Measurements from ENCODE around the gene COBL.

The COBL gene

GRCh38 chr7:51126324-51126723 is 190.3 kb downstream of the COBL start:
- Histone ChIP-seq H3K79me2 (ENCODE audit: control insufficient read depth, low read length) (no peaks in the 10 kb centered on the region), H4K20me1 (ENCODE audit: control insufficient read depth, insufficient read depth, low read depth, low read length) (no peaks in the 10 kb centered on the region), H3K36me3 (ENCODE audit: control insufficient read depth, low read length) (no peaks in the 10 kb centered on the region), H3F3A (ENCODE audit: control insufficient read depth, insufficient read depth) (no peaks in the 10 kb centered on the region), H3K27me3 (ENCODE audit: control insufficient read depth, low read length) (no peaks in the 10 kb centered on the region), H3K27ac (ENCODE audit: low read depth, low read length) (no peak overlapping the region), H3K4me2 (ENCODE audit: low read length) (no peak overlapping the region), H3K4me3 (ENCODE audit: low read length) (no peak overlapping the region), H3K4me1 (ENCODE audit: control insufficient read depth, low read length) (peaks cover 21% of the 10 kb centered on the region), H3K9me3 (ENCODE audit: control insufficient read depth, insufficient read depth, low read length) (no peaks in the 10 kb centered on the region), H3K9me2 (replicated peaks; ENCODE audit: control insufficient read depth, low read length) (no peaks in the 10 kb centered on the region)
- no peak for TF ChIP-seq EZH2phosphoT487 (IDR thresholded peaks at IDR 0.05; ENCODE audit: borderline replicate concordance, low read length)
- TF ChIP-seq CTCF (IDR thresholded peaks at IDR 0.05; ENCODE audit: low read depth, low read length, poor library complexity, severe bottlenecking): no peak

- Histone ChIP-seq H3K4me3 (ENCODE audit: low read length) (no peak overlapping the region), H3K36me3 (ENCODE audit: control insufficient read depth, low read length) (no peaks in the 10 kb centered on the region), H3K79me2 (ENCODE audit: control insufficient read depth, low read length) (no peaks in the 10 kb centered on the region), H4K20me1 (ENCODE audit: control insufficient read depth, insufficient read depth, low read depth, low read length) (no peaks in the 10 kb centered on the region), H3K9me3 (ENCODE audit: control insufficient read depth, insufficient read depth, low read length) (no peaks in the 10 kb centered on the region), H3K27me3 (ENCODE audit: control insufficient read depth, low read length) (no peaks in the 10 kb centered on the region), H3K27ac (ENCODE audit: low read depth, low read length) (no peak overlapping the region), H3K4me1 (ENCODE audit: control insufficient read depth, low read length) (peaks cover 26% of the 10 kb centered on the region), H3K4me2 (ENCODE audit: low read length) (no peak overlapping the region), H3K9me2 (replicated peaks; ENCODE audit: control insufficient read depth, low read length) (no peaks in the 10 kb centered on the region), H3F3A (ENCODE audit: control insufficient read depth, insufficient read depth) (no peaks in the 10 kb centered on the region)
- TF ChIP-seq CTCF (IDR thresholded peaks at IDR 0.05; ENCODE audit: low read depth, low read length, poor library complexity, severe bottlenecking) (no peak), EZH2phosphoT487 (IDR thresholded peaks at IDR 0.05; ENCODE audit: borderline replicate concordance, low read length) (no peak)
Observed at GRCh38 chr7:51124321-51124720, 192.3 kb downstream of the COBL start.

GRCh38 chr7:51123322-51124019 is 193.1 kb downstream of the COBL start:
- Histone ChIP-seq H3K79me2 (ENCODE audit: control insufficient read depth, low read length) (no peaks in the 10 kb centered on the region), H3F3A (ENCODE audit: control insufficient read depth, insufficient read depth) (no peaks in the 10 kb centered on the region), H3K9me3 (ENCODE audit: control insufficient read depth, insufficient read depth, low read length) (no peaks in the 10 kb centered on the region), H3K27me3 (ENCODE audit: control insufficient read depth, low read length) (no peaks in the 10 kb centered on the region), H3K4me3 (ENCODE audit: low read length) (no peak overlapping the region), H4K20me1 (ENCODE audit: control insufficient read depth, insufficient read depth, low read depth, low read length) (no peaks in the 10 kb centered on the region), H3K36me3 (ENCODE audit: control insufficient read depth, low read length) (no peaks in the 10 kb centered on the region), H3K27ac (ENCODE audit: low read depth, low read length) (no peak overlapping the region), H3K4me2 (ENCODE audit: low read length) (no peak overlapping the region), H3K4me1 (ENCODE audit: control insufficient read depth, low read length) (peaks cover 26% of the 10 kb centered on the region), H3K9me2 (replicated peaks; ENCODE audit: control insufficient read depth, low read length) (no peaks in the 10 kb centered on the region)
- TF ChIP-seq EZH2phosphoT487 (IDR thresholded peaks at IDR 0.05; ENCODE audit: borderline replicate concordance, low read length): no peak
- no peak for TF ChIP-seq CTCF (IDR thresholded peaks at IDR 0.05; ENCODE audit: low read depth, low read length, poor library complexity, severe bottlenecking)
